K562 (cell line): ENCODE data around the gene HSPA4.
"Not testable (repeated sequence)": the region's sequence is repeated elsewhere in the genome, so short reads cannot be mapped to it uniquely, and the experiment has no call there.

Experiments
- EZH2 ChIP-seq: IDR thresholded peaks from 2 replicates; pipeline ENCODE4 v1.6.1; 2012; ENCODE audit warnings: low read depth, mild to moderate bottlenecking, inconsistent platforms, low read length, borderline replicate concordance
- MYBL2 ChIP-seq, 2 experiments: fragments of 450-650 bp in 1 of 2; sonication (generic) in 1 of 2; formaldehyde crosslinking in 1 of 2; IDR thresholded peaks; 2 replicates each; pipeline versions ENCODE4 v1.6.1 to v1.8.1; 2017 to 2022; ENCODE audit warnings: borderline replicate concordance in 1 of 2, inconsistent platforms in 1 of 2, low read depth in 1 of 2, mild to moderate bottlenecking in 1 of 2, missing genetic modification reagents in 1 of 2, moderate library complexity in 1 of 2
- POLR2A ChIP-seq: fragments of 450-650 bp; conservative IDR thresholded peaks from 2 replicates; pipeline ENCODE4 v1.6.1; 2016
- POLR2AphosphoS5 ChIP-seq: IDR thresholded peaks from 2 replicates; pipeline ENCODE4 v1.6.1; 2011; ENCODE audit warnings: mild to moderate bottlenecking, low read depth, low read length, moderate library complexity; ENCODE audit not compliant: control insufficient read depth, insufficient read depth
- RBM14 ChIP-seq: fragments of 200-400 bp; formaldehyde crosslinking; IDR thresholded peaks from 2 replicates; pipeline ENCODE4 v1.6.1; 2018; ENCODE audit warnings: low read depth, mild to moderate bottlenecking, low read length, moderate library complexity, borderline replicate concordance; ENCODE audit not compliant: insufficient read depth
- RFX5 ChIP-seq: IDR thresholded peaks from 2 replicates; pipeline ENCODE4 v1.6.1; 2011; ENCODE audit warnings: low read depth, mild to moderate bottlenecking, improper control_type of control experiment, low read length
- TFAM ChIP-seq: fragments of 250-450 bp; sonication (Bioruptor Pico); conservative IDR thresholded peaks from 2 replicates; pipeline ENCODE4 v1.5.0; 2021; ENCODE audit warnings: mild to moderate bottlenecking, moderate library complexity
- YY1 ChIP-seq, 3 experiments: IDR thresholded peaks; 2 replicates each; pipeline ENCODE4 v1.6.1; 2011; ENCODE audit warnings: low read length in 2 of 3, mild to moderate bottlenecking in 2 of 3, moderate library complexity in 2 of 3, borderline replicate concordance in 1 of 3, control low read depth in 1 of 3, low read depth in 1 of 3; ENCODE audit not compliant: insufficient read depth in 3 of 3, insufficient replicate concordance in 2 of 3, control insufficient read depth in 1 of 3, insufficient read length in 1 of 3; ENCODE audit errors: extremely low read depth in 1 of 3
- TF ChIP-seq, protein P1 (sequence below), 3 experiments: IDR thresholded peaks in 2 of 3; conservative IDR thresholded peaks in 1 of 3; 2 replicates each; pipeline ENCODE4 v1.5.1; 2011 to 2012; ENCODE audit warnings: low read length in 3 of 3, mild to moderate bottlenecking in 3 of 3, control low read depth in 2 of 3, improper control_type of control experiment in 1 of 3, inconsistent platforms in 1 of 3, low read depth in 1 of 3, mixed read lengths in 1 of 3, moderate library complexity in 1 of 3; ENCODE audit not compliant: insufficient read depth in 2 of 3
- TF ChIP-seq, protein P2 (sequence below), 2 experiments: fragments of 450-650 bp; formaldehyde crosslinking in 1 of 2; IDR thresholded peaks; 2 replicates each; pipeline versions ENCODE4 v1.4.0 to v1.6.1; 2014 to 2020; ENCODE audit warnings: mild to moderate bottlenecking in 2 of 2, borderline replicate concordance in 1 of 2, low read depth in 1 of 2

DNA sequence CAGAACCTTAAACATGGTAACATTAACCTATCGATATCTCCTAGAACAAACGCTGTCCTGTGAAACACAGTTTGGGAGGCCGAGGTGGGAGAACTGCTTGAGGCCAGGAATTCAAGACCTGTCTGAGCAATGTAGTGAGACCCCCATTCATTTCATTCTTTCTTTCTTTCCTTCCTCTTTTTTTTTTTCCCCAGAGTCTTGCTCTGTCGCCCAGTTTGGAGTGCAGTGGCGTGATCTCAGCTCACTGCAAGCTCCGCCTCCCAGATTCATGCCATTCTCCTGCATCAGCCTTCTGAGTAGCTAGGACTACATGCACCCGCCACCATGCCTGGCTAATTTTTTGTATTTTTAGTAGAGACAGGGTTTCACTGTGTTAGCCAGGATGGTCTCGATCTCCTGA, 5.3 kb upstream of the HSPA4 start:
- not testable (repeated sequence) for TF ChIP-seq POLR2A; EZH2; POLR2AphosphoS5; RBM14; MYBL2 (IDR thresholded peaks at IDR 0.05; ENCODE audit: low read depth); MYBL2 (CRISPR knock-in tag; IDR thresholded peaks at IDR 0.05; ENCODE audit: borderline replicate concordance); TFAM (CRISPR knock-in tag); RFX5; YY1 (IDR thresholded peaks at IDR 0.05; ENCODE audit: borderline replicate concordance in 1 of 3, control insufficient read depth in 1 of 3, extremely low read depth in 1 of 3, insufficient read depth in 3 of 3, insufficient read length in 1 of 3, insufficient replicate concordance in 2 of 3, low read depth in 1 of 3, low read length in 2 of 3)
- TF ChIP-seq, protein P1, sequence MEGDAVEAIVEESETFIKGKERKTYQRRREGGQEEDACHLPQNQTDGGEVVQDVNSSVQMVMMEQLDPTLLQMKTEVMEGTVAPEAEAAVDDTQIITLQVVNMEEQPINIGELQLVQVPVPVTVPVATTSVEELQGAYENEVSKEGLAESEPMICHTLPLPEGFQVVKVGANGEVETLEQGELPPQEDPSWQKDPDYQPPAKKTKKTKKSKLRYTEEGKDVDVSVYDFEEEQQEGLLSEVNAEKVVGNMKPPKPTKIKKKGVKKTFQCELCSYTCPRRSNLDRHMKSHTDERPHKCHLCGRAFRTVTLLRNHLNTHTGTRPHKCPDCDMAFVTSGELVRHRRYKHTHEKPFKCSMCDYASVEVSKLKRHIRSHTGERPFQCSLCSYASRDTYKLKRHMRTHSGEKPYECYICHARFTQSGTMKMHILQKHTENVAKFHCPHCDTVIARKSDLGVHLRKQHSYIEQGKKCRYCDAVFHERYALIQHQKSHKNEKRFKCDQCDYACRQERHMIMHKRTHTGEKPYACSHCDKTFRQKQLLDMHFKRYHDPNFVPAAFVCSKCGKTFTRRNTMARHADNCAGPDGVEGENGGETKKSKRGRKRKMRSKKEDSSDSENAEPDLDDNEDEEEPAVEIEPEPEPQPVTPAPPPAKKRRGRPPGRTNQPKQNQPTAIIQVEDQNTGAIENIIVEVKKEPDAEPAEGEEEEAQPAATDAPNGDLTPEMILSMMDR (IDR thresholded peaks at IDR 0.05 in 2 of 3, conservative IDR thresholded peaks at IDR 0.05 in 1 of 3; ENCODE audit: insufficient read depth in 2 of 3, low read depth in 1 of 3, low read length in 3 of 3) = not testable (repeated sequence)
- TF ChIP-seq, protein P2, sequence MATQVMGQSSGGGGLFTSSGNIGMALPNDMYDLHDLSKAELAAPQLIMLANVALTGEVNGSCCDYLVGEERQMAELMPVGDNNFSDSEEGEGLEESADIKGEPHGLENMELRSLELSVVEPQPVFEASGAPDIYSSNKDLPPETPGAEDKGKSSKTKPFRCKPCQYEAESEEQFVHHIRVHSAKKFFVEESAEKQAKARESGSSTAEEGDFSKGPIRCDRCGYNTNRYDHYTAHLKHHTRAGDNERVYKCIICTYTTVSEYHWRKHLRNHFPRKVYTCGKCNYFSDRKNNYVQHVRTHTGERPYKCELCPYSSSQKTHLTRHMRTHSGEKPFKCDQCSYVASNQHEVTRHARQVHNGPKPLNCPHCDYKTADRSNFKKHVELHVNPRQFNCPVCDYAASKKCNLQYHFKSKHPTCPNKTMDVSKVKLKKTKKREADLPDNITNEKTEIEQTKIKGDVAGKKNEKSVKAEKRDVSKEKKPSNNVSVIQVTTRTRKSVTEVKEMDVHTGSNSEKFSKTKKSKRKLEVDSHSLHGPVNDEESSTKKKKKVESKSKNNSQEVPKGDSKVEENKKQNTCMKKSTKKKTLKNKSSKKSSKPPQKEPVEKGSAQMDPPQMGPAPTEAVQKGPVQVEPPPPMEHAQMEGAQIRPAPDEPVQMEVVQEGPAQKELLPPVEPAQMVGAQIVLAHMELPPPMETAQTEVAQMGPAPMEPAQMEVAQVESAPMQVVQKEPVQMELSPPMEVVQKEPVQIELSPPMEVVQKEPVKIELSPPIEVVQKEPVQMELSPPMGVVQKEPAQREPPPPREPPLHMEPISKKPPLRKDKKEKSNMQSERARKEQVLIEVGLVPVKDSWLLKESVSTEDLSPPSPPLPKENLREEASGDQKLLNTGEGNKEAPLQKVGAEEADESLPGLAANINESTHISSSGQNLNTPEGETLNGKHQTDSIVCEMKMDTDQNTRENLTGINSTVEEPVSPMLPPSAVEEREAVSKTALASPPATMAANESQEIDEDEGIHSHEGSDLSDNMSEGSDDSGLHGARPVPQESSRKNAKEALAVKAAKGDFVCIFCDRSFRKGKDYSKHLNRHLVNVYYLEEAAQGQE (IDR thresholded peaks at IDR 0.05; ENCODE audit: borderline replicate concordance) = not testable (repeated sequence)
- TF ChIP-seq, protein P2 (CRISPR knock-in tag; IDR thresholded peaks at IDR 0.05; ENCODE audit: low read depth) = not testable (repeated sequence)
